Embryonic facial prominence (tissue), 1 donor: ENCODE measurements around the gene CEP295NL.
"Not testable (repeated sequence)": the region's sequence is repeated elsewhere in the genome, so short reads cannot be mapped to it uniquely, and the experiment has no call there.

ENCODE experiments used
- DNase-seq: peaks from one replicate; pipeline ENCODE4 v3.0.0-alpha.2; 2016; ENCODE audit errors: extremely low spot score

Gene CEP295NL

DNA sequence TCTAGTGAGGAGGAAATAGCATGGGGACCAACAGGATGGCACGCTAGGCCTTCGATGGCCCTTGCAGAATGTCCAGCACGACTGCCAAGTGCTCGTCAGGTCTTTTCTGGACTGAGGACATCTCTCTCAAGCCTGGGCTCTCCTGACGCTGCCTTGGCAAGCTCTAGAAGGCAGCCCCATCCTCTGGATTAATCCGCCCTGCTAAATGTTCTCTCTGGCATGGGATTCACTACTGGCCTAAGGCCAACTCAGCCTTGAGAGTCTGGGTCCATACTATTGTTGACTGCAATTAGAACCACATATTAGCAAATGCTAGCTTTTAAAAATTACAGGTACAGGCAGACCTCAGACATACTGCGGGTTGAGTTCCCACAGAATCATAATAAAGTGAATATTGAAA lies 2.5 kb upstream of the CEP295NL start:
- DNase-seq, result no peak

- DNase-seq, result no peak
These were observed 2.1 kb upstream of the CEP295NL start for GRCh38 chr17:78905116-78905515.

DNA sequence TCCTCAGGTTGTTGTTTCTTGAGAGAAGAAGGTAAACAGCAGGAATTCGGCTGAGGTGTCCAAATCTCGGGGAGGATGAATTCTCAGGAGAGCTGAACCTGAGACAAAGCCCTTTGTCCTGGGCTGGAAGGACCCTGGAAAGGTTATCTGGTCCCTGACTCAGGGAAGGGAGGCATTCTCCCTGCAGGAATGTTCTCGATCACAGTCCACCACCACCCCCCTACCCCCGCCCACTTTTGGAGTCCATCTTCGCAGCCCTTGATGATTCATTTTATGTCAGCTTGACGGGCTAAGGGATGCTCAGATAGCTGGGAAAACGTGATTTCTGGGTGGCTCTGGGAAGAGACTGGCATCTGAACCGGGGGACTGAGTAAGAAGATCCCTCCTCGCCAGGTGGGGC lies 1.4 kb upstream of the CEP295NL start:
- no peak for DNase-seq

- DNase-seq, result not testable (repeated sequence)
These were observed 770 bp downstream of the CEP295NL start for GRCh38 chr17:78902231-78902630.

GRCh38 chr17:78901806-78902205 lies 1.2 kb downstream of the CEP295NL start:
- DNase-seq, result no peak

DNA sequence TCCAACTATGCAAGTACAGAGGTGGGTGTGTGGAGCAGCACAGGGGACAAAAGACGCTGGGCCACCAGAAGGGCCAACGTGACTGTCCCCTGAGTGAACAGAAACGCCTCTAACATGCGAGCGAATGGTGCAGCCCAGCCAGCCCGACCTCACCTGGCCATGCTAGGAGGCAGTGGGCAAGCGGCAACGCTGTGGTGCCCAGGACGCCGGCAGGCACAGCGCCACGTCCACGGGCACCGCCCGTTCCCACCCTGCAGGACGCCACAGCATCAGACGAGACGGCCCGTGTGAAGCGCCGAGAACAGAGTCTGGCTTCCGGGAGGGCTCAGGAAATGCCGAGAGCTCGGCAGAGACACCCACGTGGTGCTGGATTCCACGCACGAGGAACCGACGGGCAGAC lies 2.2 kb downstream of the CEP295NL start:
- no peak for DNase-seq

- no peak for DNase-seq
These were observed 3.4 kb downstream of the CEP295NL start for GRCh38 chr17:78899361-78900260.

- DNase-seq, result no peak
These were observed 4.1 kb downstream of the CEP295NL start for GRCh38 chr17:78898947-78899346.

GRCh38 chr17:78898075-78898836 lies 4.7 kb downstream of the CEP295NL start:
- DNase-seq, result no peak

DNA sequence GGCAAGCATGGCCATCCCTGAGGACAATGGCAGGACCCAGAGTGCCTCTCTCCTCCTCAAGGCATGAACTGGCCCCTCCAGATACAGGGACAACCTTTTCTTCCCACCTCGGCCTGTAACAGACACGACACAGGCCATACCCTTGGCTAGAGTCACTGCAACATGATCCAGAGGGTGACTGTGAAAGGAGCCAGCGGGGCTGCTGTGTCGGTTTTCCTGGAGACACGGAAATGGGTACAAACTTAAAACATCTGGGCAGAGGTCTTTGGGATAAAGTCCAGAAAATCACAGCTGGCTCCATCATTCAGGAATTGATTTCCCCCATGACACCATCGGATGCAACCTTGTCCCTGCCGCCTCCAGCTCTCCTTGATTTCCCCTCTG lies 5.3 kb downstream of the CEP295NL start:
- DNase-seq, result no peak

DNA sequence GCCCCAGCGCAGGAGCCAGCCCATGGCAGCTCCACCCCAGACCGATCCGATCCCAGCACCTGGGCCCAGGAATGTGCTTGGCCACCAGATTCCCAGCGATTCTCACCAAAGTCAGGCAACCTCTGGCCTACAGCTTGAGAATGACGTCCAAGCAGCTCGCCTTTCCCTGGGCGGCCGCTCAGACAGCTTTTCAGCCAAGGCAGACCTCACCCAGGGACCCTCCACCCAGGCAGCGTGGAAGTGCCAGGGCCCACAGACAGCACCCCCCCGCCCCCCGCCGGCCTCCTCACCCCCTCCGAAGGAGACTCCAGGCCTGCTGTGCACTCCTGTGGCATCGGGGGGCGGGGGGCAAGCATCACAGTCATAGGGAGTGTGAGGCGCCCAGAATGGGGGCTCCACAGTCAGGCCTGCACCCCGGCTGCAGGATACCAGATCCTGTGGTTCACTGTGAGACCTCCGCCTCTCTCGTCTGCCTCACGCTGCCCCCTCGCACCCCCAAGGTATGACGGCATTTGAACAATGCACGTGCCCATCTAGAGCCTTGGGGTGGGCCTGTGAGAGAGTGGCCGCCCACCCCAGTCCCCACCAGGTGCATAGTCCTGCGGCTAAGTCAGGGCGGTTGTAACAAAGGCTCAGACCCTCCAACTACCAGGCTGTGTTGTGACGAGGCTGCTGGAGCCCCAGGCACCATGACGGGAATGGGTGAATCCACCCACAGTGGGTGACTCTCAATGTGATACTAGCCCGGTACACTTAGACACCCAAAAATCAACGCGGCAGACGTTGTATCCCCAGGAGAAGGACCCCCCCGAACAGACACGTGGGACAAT lies 6.0 kb downstream of the CEP295NL start:
- DNase-seq, result no peak

GRCh38 chr17:78896091-78896833 lies 6.7 kb downstream of the CEP295NL start:
- no peak for DNase-seq

- no peak for DNase-seq
These were observed 7.7 kb downstream of the CEP295NL start for GRCh38 chr17:78895322-78895721.

- DNase-seq, result no peak
These were observed 9.3 kb downstream of the CEP295NL start for GRCh38 chr17:78893684-78894083.

- DNase-seq, result no peak
These were observed 10.0 kb downstream of the CEP295NL start for GRCh38 chr17:78892936-78893379.

- no peak for DNase-seq
These were observed 10.5 kb downstream of the CEP295NL start for GRCh38 chr17:78892520-78892919.

DNA sequence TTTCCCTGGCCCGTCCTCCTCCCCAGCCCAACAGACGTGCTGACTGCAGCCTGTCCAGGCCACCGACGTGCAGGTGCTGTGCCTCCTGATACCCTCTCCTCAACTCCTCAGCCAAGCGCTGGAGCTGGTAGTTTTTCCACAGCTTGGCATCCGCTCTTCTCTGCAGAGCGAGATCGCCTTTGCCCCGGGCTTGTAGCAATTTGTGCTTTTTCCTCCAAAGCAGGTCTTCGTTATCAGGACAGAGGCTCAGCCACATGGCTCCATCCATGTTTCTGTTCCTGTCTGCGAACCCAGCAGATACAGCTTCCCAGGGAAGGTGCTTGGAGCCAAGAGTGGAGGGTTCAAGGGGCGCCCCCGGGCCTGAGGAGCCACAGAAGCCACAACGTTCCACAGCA lies 10.9 kb downstream of the CEP295NL start:
- DNase-seq, result no peak

DNA sequence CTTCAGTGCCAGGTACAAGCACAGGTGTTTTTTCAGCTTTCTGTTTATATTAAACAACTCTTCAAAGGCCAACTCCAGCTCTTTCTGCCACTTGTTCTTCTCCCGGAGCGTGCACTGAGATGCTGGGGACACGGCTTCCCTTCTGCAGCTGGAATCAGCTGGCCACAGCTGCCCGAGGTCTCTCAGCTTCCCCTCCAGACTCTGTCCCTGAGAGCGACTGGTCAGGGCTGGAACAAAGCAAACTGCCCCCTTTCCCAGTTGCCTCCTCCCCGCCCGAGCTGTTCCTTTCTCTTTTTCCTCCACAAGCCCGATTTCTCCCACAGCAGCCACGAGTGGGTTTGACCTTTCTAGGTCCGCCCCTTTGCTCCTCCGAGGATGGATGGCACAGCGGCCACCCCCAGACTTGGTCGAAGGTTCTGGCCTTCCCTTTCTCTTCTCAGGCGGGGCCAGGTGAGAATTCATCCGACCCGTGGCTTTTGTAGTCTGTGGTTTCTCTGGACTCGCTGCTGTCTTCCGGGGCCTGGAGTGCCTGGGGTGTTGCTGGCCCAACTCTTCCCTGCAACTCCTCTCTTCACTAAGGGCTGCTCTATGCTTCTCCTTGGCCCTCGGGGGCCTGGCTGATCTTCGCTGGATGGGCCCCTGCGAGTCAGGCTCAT lies 11.5 kb downstream of the CEP295NL start:
- no peak for DNase-seq

DNA sequence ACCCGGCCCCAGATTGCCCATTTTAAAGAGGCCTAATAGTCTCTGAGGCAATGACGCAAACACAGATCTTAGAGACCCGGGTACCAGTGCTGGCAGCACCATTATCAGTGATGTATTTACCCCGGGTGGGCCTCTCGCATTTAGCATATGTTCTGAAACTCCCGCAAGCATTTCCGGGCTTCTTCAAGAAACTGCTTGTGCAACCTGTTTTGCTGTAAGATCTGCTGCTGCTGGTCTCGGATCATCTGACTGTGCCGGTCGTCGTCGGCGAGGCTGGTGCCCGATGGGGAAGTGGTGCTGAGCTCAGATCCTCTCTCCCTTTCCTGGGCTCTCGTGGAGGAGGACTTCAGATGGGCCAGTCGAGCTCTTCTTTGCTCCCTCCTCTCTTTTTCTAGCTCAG lies 12.5 kb downstream of the CEP295NL start:
- no peak for DNase-seq

- not testable (repeated sequence) for DNase-seq
These were observed 12.9 kb downstream of the CEP295NL start for GRCh38 chr17:78890096-78890495.

GRCh38 chr17:78889531-78889930 lies 13.5 kb downstream of the CEP295NL start:
- no peak for DNase-seq
